Calu3 (cell line): ENCODE results near the gene ATP1A2. TPM values are rescaled to one million over a fixed set of nuclear protein-coding genes. Genes with fewer than 3 reads are reported as not detected.

Experiments used
- BruUV-seq: library from RNA; stranded (reverse); fragments of 400-500 nt; replicated peaks from 2 replicates; lab custom pipeline; 2021; lab: Mats Ljungman, UMichigan
- CTCF ChIA-PET: fragments of 300-600 bp; sonication (Branson Sonifier 250); formaldehyde crosslinking; loops from one replicate; lab custom pipeline; 2022; ENCODE audit warnings: antibody characterized with exemption; lab: Charles Lee
- DNase-seq: peaks from one replicate; pipeline ENCODE4 v3.0.0; 2022
- H3K27ac Mint-ChIP-seq: one replicate; pipeline ENCODE4 v1.8.0; 2022; ENCODE audit warnings: mixed read lengths; ENCODE audit not compliant: unreplicated experiment
- H3K27me3 Mint-ChIP-seq: one replicate; pipeline ENCODE4 v1.8.0; 2022; ENCODE audit warnings: mixed read lengths; ENCODE audit not compliant: unreplicated experiment
- H3K36me3 Mint-ChIP-seq: one replicate; pipeline ENCODE4 v1.8.0; 2022; ENCODE audit warnings: mild to moderate bottlenecking, moderate library complexity, mixed read lengths; ENCODE audit not compliant: insufficient read depth, unreplicated experiment
- H3K4me1 Mint-ChIP-seq: one replicate; pipeline ENCODE4 v1.8.0; 2022; ENCODE audit warnings: mild to moderate bottlenecking, low read depth, mixed read lengths; ENCODE audit not compliant: unreplicated experiment
- H3K4me3 Mint-ChIP-seq: one replicate; pipeline ENCODE4 v1.8.0; 2022; ENCODE audit warnings: mild to moderate bottlenecking, low read depth, moderate library complexity, mixed read lengths; ENCODE audit not compliant: unreplicated experiment
- H3K9me3 Mint-ChIP-seq: one replicate; pipeline ENCODE4 v1.8.0; 2022; ENCODE audit warnings: low read depth, mixed read lengths; ENCODE audit not compliant: unreplicated experiment
- CTCF ChIP-seq: fragments of 200-600 bp; IDR thresholded peaks from one replicate; pipeline ENCODE4 v1.8.0; 2022; ENCODE audit warnings: antibody characterized with exemption; ENCODE audit not compliant: unreplicated experiment
- intact Hi-C: fragments of 100-400 bp; cut with micrococcal nuclease; formaldehyde crosslinking; loops from one replicate; pipeline ENCODE4 v1.10.0; 2022; ENCODE audit not compliant: unreplicated experiment
- total RNA-seq: library from RNA; stranded (reverse); gene quantifications from 2 replicates; pipeline ENCODE4 v1.2.3, GENCODE V29; 2022

The ATP1A2 gene
- total RNA-seq, 1 experiment from 2014 or later: not detected

GRCh38 chr1:160086456-160086892 lies 29.1 kb upstream of the ATP1A2 start:
- Mint-ChIP-seq H3K36me3 (no peaks in the 10 kb centered on the region), H3K4me1 (no peaks in the 10 kb centered on the region), H3K4me3 (no peak overlapping the region), H3K9me3 (no peaks in the 10 kb centered on the region), H3K27ac (no peak overlapping the region), H3K27me3 (peaks cover 19% of the 10 kb centered on the region)
- intact Hi-C loops: loop anchor here (10.0 kb wide), 1 partner anchor 152 kb away; no protein-coding TSS in a partner anchor
- no peak for TF ChIP-seq CTCF
- CTCF ChIA-PET: interaction anchor here (1.0 to 1.6 kb wide), 5 partner anchors 8 to 165 kb away, joined by 3 to 11 read pairs (median 4); no protein-coding TSS in a partner anchor
- no TSS peak for BruUV-seq
- DNase-seq: no peak

GRCh38 chr1:160087118-160087662 lies 28.4 kb upstream of the ATP1A2 start:
- no TSS peak for BruUV-seq

GRCh38 chr1:160089883-160090282 lies 25.7 kb upstream of the ATP1A2 start:
- no peaks in the 10 kb centered on the region for H3K36me3 Mint-ChIP-seq
- H3K4me3 Mint-ChIP-seq: no peak overlapping the region
- H3K27me3 Mint-ChIP-seq: no peaks in the 10 kb centered on the region
- no peaks in the 10 kb centered on the region for H3K9me3 Mint-ChIP-seq
- no peak overlapping the region for H3K27ac Mint-ChIP-seq
- intact Hi-C loops: loop anchor here (10.0 kb wide), 1 partner anchor 155 kb away; no protein-coding TSS in a partner anchor
- no peaks in the 10 kb centered on the region for H3K4me1 Mint-ChIP-seq
- CTCF ChIA-PET: no interaction called here
- DNase-seq: no peak
- BruUV-seq: no TSS peak
- TF ChIP-seq CTCF: no peak

More at GRCh38 chr1:160087118-160087662, 28.4 kb upstream of the ATP1A2 start:
- no peak for TF ChIP-seq CTCF
- H3K27me3 Mint-ChIP-seq: peaks cover 12% of the 10 kb centered on the region
- DNase-seq: no peak
- no peaks in the 10 kb centered on the region for H3K9me3 Mint-ChIP-seq
- no peaks in the 10 kb centered on the region for H3K36me3 Mint-ChIP-seq
- no peak overlapping the region for H3K27ac Mint-ChIP-seq
- intact Hi-C loops: loop anchor here (10.0 kb wide), 1 partner anchor 152 kb away; no protein-coding TSS in a partner anchor
- no peaks in the 10 kb centered on the region for H3K4me1 Mint-ChIP-seq
- H3K4me3 Mint-ChIP-seq: no peak overlapping the region
- CTCF ChIA-PET: interaction anchor here (1.0 to 1.6 kb wide), 3 partner anchors 9 to 165 kb away, joined by 3 to 11 read pairs (median 4); no protein-coding TSS in a partner anchor

GRCh38 chr1:160090760-160091159 lies 24.8 kb upstream of the ATP1A2 start:
- no peak for DNase-seq
- intact Hi-C loops: no loop called here
- no peaks in the 10 kb centered on the region for H3K4me1 Mint-ChIP-seq
- CTCF ChIA-PET: no interaction called here
- no peaks in the 10 kb centered on the region for H3K36me3 Mint-ChIP-seq
- H3K4me3 Mint-ChIP-seq: no peak overlapping the region
- no TSS peak for BruUV-seq
- no peaks in the 10 kb centered on the region for H3K27me3 Mint-ChIP-seq
- TF ChIP-seq CTCF: no peak
- H3K9me3 Mint-ChIP-seq: no peaks in the 10 kb centered on the region
- no peak overlapping the region for H3K27ac Mint-ChIP-seq
